Measurements from ENCODE around the gene TESK1. TPM values are rescaled to one million over a fixed set of nuclear protein-coding genes. Genes with fewer than 3 reads are reported as not detected.
"Not testable (repeated sequence)": the region's sequence is repeated elsewhere in the genome, so short reads cannot be mapped to it uniquely, and the experiment has no call there.

Gene TESK1
- total RNA-seq, 2 donors from 2014 or later = 34.3 to 41.1 TPM

GRCh38 chr9:35608221-35608620 is 3.2 kb downstream of the TESK1 start:
- Histone ChIP-seq H3K4me1 (peaks cover 5% of the 10 kb centered on the region), H3K27ac (no peak overlapping the region), H3K27me3 (no peaks in the 10 kb centered on the region), H3K36me3 (no peaks in the 10 kb centered on the region), H3K4me3 (no peak overlapping the region), H3K9me3 (no peaks in the 10 kb centered on the region), H3K9ac (ENCODE audit: low read depth in 2 of 2, low read length in 2 of 2) (no peak overlapping the region)
- intact Hi-C loops (cut with DNase I) = no loop called here
- no peak for DNase-seq
- no peak for TF ChIP-seq CTCF (IDR thresholded peaks at IDR 0.05)

GRCh38 chr9:35609001-35609819 is 4.1 kb downstream of the TESK1 start:
- DNase-seq = no peak
- Histone ChIP-seq H3K27me3 (no peaks in the 10 kb centered on the region), H3K36me3 (no peaks in the 10 kb centered on the region), H3K4me1 (no peaks in the 10 kb centered on the region), H3K27ac (no peak overlapping the region), H3K9ac (ENCODE audit: low read depth in 2 of 2, low read length in 2 of 2) (no peak overlapping the region), H3K9me3 (no peaks in the 10 kb centered on the region), H3K4me3 (no peak overlapping the region)
- intact Hi-C loops (cut with DNase I) = no loop called here
- TF ChIP-seq CTCF (IDR thresholded peaks at IDR 0.05) = no peak

- Histone ChIP-seq H3K4me1 (no peaks in the 10 kb centered on the region), H3K27ac (no peak overlapping the region), H3K9me3 (no peaks in the 10 kb centered on the region), H3K9ac (ENCODE audit: low read depth in 2 of 2, low read length in 2 of 2) (no peak overlapping the region), H3K36me3 (no peaks in the 10 kb centered on the region), H3K27me3 (no peaks in the 10 kb centered on the region), H3K4me3 (no peak overlapping the region)
- intact Hi-C loops (cut with DNase I) = no loop called here
- TF ChIP-seq CTCF (IDR thresholded peaks at IDR 0.05) = no peak
- DNase-seq = no peak
These were observed 4.7 kb downstream of the TESK1 start for GRCh38 chr9:35609820-35610163.

GRCh38 chr9:35611230-35611797 is 6.3 kb downstream of the TESK1 start:
- Histone ChIP-seq H3K9ac (ENCODE audit: low read depth in 2 of 2, low read length in 2 of 2) (no peak overlapping the region), H3K27me3 (no peaks in the 10 kb centered on the region), H3K4me1 (no peaks in the 10 kb centered on the region), H3K4me3 (no peak overlapping the region), H3K9me3 (no peaks in the 10 kb centered on the region), H3K27ac (no peak overlapping the region), H3K36me3 (no peaks in the 10 kb centered on the region)
- no peak for TF ChIP-seq CTCF (IDR thresholded peaks at IDR 0.05)
- DNase-seq = no peak
- intact Hi-C loops (cut with DNase I) = no loop called here

- H3K9me3 ChIP-seq; DNase-seq; H3K27me3 ChIP-seq; H3K4me3 ChIP-seq; H3K9ac ChIP-seq (ENCODE audit: low read depth in 2 of 2, low read length in 2 of 2); H3K27ac ChIP-seq; H3K4me1 ChIP-seq; H3K36me3 ChIP-seq; intact Hi-C loops (cut with DNase I): not testable (repeated sequence)
These were observed 7.0 kb downstream of the TESK1 start for GRCh38 chr9:35612066-35612465.

- intact Hi-C loops (cut with DNase I) = no loop called here
- Histone ChIP-seq H3K9me3 (no peaks in the 10 kb centered on the region), H3K36me3 (no peaks in the 10 kb centered on the region), H3K27me3 (no peaks in the 10 kb centered on the region), H3K4me3 (no peak overlapping the region), H3K9ac (ENCODE audit: low read depth in 2 of 2, low read length in 2 of 2) (no peak overlapping the region), H3K27ac (no peak overlapping the region), H3K4me1 (no peaks in the 10 kb centered on the region)
- DNase-seq = no peak
- no peak for TF ChIP-seq CTCF (IDR thresholded peaks at IDR 0.05)
These were observed 7.8 kb downstream of the TESK1 start for GRCh38 chr9:35612843-35613242.

All from colonic mucosa (tissue), 4 donors.